Breast epithelium (tissue), 4 donors: Measurements from ENCODE around the gene CHN2. TPM values are rescaled to one million over a fixed set of nuclear protein-coding genes. Genes with fewer than 3 reads are reported as not detected.

Experiments used
- DNase-seq, 2 donors: peaks; one replicate each; pipeline ENCODE4 v3.0.0-alpha.2; 2019; ENCODE audit warnings: low spot score in 2 of 2
- H3K27ac ChIP-seq, 2 donors: fragments of 200-600 bp; sonication (generic) in 1 of 2; one replicate each; pipeline ENCODE4 v1.5.1; 2016 to 2019; ENCODE audit warnings: mild to moderate bottlenecking in 1 of 2
- H3K27me3 ChIP-seq, 2 donors: fragments of 200-600 bp; sonication (generic) in 1 of 2; one replicate each; pipeline versions ENCODE4 v1.5.1 to v1.6.0; 2017 to 2019; ENCODE audit warnings: control low read depth in 1 of 2, mild to moderate bottlenecking in 1 of 2
- H3K36me3 ChIP-seq: fragments of 200-600 bp; one replicate; pipeline ENCODE4 v1.5.1; 2019
- H3K4me1 ChIP-seq, 2 donors: fragments of 200-600 bp; sonication (generic); one replicate each; pipeline ENCODE4 v1.5.1; 2016 to 2019; ENCODE audit warnings: control low read depth in 1 of 2
- H3K4me3 ChIP-seq, 3 donors: fragments of 200-600 bp; sonication (generic); 1 replicate in 2 of 3; 2 replicates in 1 of 3; pipeline ENCODE4 v1.5.1; 2016 to 2019; ENCODE audit warnings: mild to moderate bottlenecking in 3 of 3, moderate library complexity in 2 of 3
- H3K9me3 ChIP-seq, 2 donors: fragments of 200-600 bp; sonication (generic) in 1 of 2; one replicate each; pipeline ENCODE4 v1.5.1; 2016 to 2019; ENCODE audit warnings: control low read depth in 1 of 2
- CTCF ChIP-seq, 3 donors: fragments of 450-650 bp; IDR thresholded peaks; one replicate each; pipeline ENCODE4 v1.5.1; 2016 to 2017; ENCODE audit warnings: antibody characterized with exemption in 3 of 3, mild to moderate bottlenecking in 3 of 3, moderate library complexity in 3 of 3
- POLR2A ChIP-seq: fragments of 450-650 bp; IDR thresholded peaks from one replicate; pipeline ENCODE4 v1.6.1; 2016; ENCODE audit warnings: antibody characterized with exemption, mild to moderate bottlenecking, moderate library complexity
- POLR2AphosphoS5 ChIP-seq, 3 donors: sonication (generic); formaldehyde crosslinking; IDR thresholded peaks; one replicate each; pipeline ENCODE4 v1.6.1; 2017; ENCODE audit warnings: antibody characterized with exemption in 3 of 3
- intact Hi-C: fragments of 100-400 bp; cut with DNase I; formaldehyde crosslinking; loops from one replicate; pipeline ENCODE4 v1.15.1; 2023; ENCODE audit warnings: low total_unique reads
- total RNA-seq, 3 donors: library from RNA; depleted of rRNA; stranded (reverse); fragments of >200 nt; gene quantifications; one replicate each; pipeline ENCODE4 v1.1.0, GENCODE V29; 2016

CHN2 gene
- total RNA-seq, 3 donors from 2014 or later: 6.3 to 17.1 (median 7.9) TPM

- H3K36me3 ChIP-seq: no peaks in the 10 kb centered on the region
Observed at GRCh38 chr7:29276806-29277205, 82.2 kb downstream of the CHN2 start.

GRCh38 chr7:29277436-29278215, 83.1 kb downstream of the CHN2 start:
- Histone ChIP-seq H3K4me1 (no peaks in the 10 kb centered on the region), H3K36me3 (no peaks in the 10 kb centered on the region), H3K27ac (no peak overlapping the region), H3K9me3 (no peaks in the 10 kb centered on the region), H3K27me3 (no peaks in the 10 kb centered on the region), H3K4me3 (no peak overlapping the region)
- DNase-seq: no peak
- intact Hi-C loops: no loop called here
- TF ChIP-seq POLR2A (no peak), POLR2AphosphoS5 (IDR thresholded peaks at IDR 0.05) (no peak), CTCF (IDR thresholded peaks at IDR 0.05) (no peak)

More at GRCh38 chr7:29276806-29277205, 82.2 kb downstream of the CHN2 start:
- Histone ChIP-seq H3K4me1 (no peaks in the 10 kb centered on the region), H3K4me3 (no peak overlapping the region), H3K27me3 (no peaks in the 10 kb centered on the region), H3K9me3 (no peaks in the 10 kb centered on the region), H3K27ac (no peak overlapping the region)
- DNase-seq: no peak
- TF ChIP-seq POLR2A (no peak), CTCF (IDR thresholded peaks at IDR 0.05) (no peak), POLR2AphosphoS5 (IDR thresholded peaks at IDR 0.05) (no peak)
- intact Hi-C loops: no loop called here

GRCh38 chr7:29278337-29279069, 83.9 kb downstream of the CHN2 start:
- Histone ChIP-seq H3K9me3 (no peaks in the 10 kb centered on the region), H3K27me3 (no peaks in the 10 kb centered on the region), H3K36me3 (no peaks in the 10 kb centered on the region), H3K27ac (no peak overlapping the region), H3K4me1 (no peaks in the 10 kb centered on the region), H3K4me3 (no peak overlapping the region)
- no peak for TF ChIP-seq CTCF (IDR thresholded peaks at IDR 0.05)
- TF ChIP-seq POLR2A: no peak
- TF ChIP-seq POLR2AphosphoS5 (IDR thresholded peaks at IDR 0.05): no peak
- intact Hi-C loops: no loop called here
- no peak for DNase-seq

- Histone ChIP-seq H3K27me3 (no peaks in the 10 kb centered on the region), H3K36me3 (no peaks in the 10 kb centered on the region), H3K9me3 (no peaks in the 10 kb centered on the region), H3K4me1 (no peaks in the 10 kb centered on the region), H3K27ac (no peak overlapping the region), H3K4me3 (no peak overlapping the region)
- DNase-seq: no peak
- TF ChIP-seq POLR2A (no peak), CTCF (IDR thresholded peaks at IDR 0.05) (no peak), POLR2AphosphoS5 (IDR thresholded peaks at IDR 0.05) (no peak)
- intact Hi-C loops: no loop called here
Observed at GRCh38 chr7:29281782-29282541, 87.4 kb downstream of the CHN2 start.
